ENCODE measurements around the gene RRM1.

GRCh38 chr11:4102711-4103110 lies 8.1 kb downstream of the RRM1 start:
- TF ChIP-seq YY1 (IDR thresholded peaks at IDR 0.05; ENCODE audit: insufficient read depth, insufficient read length) (no peak), ZNF274 (IDR thresholded peaks at IDR 0.05; ENCODE audit: low read depth, low read length) (no peak), SUZ12 (IDR thresholded peaks at IDR 0.05; ENCODE audit: extremely low read depth, insufficient read depth, insufficient read length) (no peak)

Data from NT2/D1 (cell line).